Trophoblast cell (in vitro differentiated cells and primary cell): Measurements from ENCODE around the gene SERPINA9.

Experiments used
- DNase-seq, 2 donors: peaks; one replicate each; pipeline ENCODE4 v3.0.0-alpha.2; 2016
- H2AFZ ChIP-seq: 2 replicates; pipeline ENCODE4 v1.6.1; 2013; ENCODE audit warnings: low read length, moderate library complexity, mild to moderate bottlenecking; ENCODE audit not compliant: insufficient read depth, poor library complexity
- H2AK5ac ChIP-seq: 2 replicates; pipeline ENCODE4 v1.6.1; 2013; ENCODE audit warnings: mild to moderate bottlenecking, low read length
- H2BK120ac ChIP-seq: 2 replicates; pipeline ENCODE4 v1.6.1; 2013; ENCODE audit warnings: low read length, mild to moderate bottlenecking, moderate library complexity; ENCODE audit not compliant: insufficient read depth, poor library complexity
- H2BK12ac ChIP-seq: 2 replicates; pipeline ENCODE4 v1.6.1; 2013; ENCODE audit warnings: mild to moderate bottlenecking, low read length, moderate library complexity
- H2BK5ac ChIP-seq: 2 replicates; pipeline ENCODE4 v1.6.1; 2013; ENCODE audit warnings: low read length, low read depth, moderate library complexity, mild to moderate bottlenecking; ENCODE audit not compliant: poor library complexity
- H3K14ac ChIP-seq: 2 replicates; pipeline ENCODE4 v1.6.1; 2013; ENCODE audit warnings: mild to moderate bottlenecking, low read length
- H3K18ac ChIP-seq: 2 replicates; pipeline ENCODE4 v1.6.1; 2013; ENCODE audit warnings: mild to moderate bottlenecking, low read length
- H3K23ac ChIP-seq: 2 replicates; pipeline ENCODE4 v1.6.1; 2013; ENCODE audit warnings: low read length
- H3K27ac ChIP-seq: 2 replicates; pipeline ENCODE4 v1.5.1; 2013; ENCODE audit warnings: low read depth, mild to moderate bottlenecking, inconsistent platforms, low read length, moderate library complexity
- H3K27me3 ChIP-seq: 2 replicates; pipeline ENCODE4 v1.6.1; 2013; ENCODE audit warnings: inconsistent platforms, mild to moderate bottlenecking, low read length, moderate library complexity; ENCODE audit not compliant: insufficient read depth
- H3K36me3 ChIP-seq, 2 experiments: 1 replicate in 1 of 2; 2 replicates in 1 of 2; pipeline ENCODE4 v1.6.1; 2013; ENCODE audit warnings: low read length in 2 of 2, mild to moderate bottlenecking in 2 of 2, moderate library complexity in 1 of 2; ENCODE audit not compliant: insufficient read depth in 2 of 2, control insufficient read depth in 1 of 2
- H3K4ac ChIP-seq: 2 replicates; pipeline ENCODE4 v1.6.1; 2013; ENCODE audit warnings: low read depth, mild to moderate bottlenecking, low read length, moderate library complexity
- H3K4me1 ChIP-seq, 2 experiments: 1 replicate in 1 of 2; 2 replicates in 1 of 2; pipeline ENCODE4 v1.6.1; 2013; ENCODE audit warnings: low read length in 2 of 2, mild to moderate bottlenecking in 2 of 2, moderate library complexity in 1 of 2; ENCODE audit not compliant: insufficient read depth in 2 of 2, control insufficient read depth in 1 of 2
- H3K4me2 ChIP-seq: 2 replicates; pipeline ENCODE4 v1.6.1; 2013; ENCODE audit warnings: inconsistent platforms, mild to moderate bottlenecking, low read length, moderate library complexity
- H3K4me3 ChIP-seq: 2 replicates; pipeline ENCODE4 v1.5.1; 2013; ENCODE audit warnings: mild to moderate bottlenecking, low read depth, low read length, inconsistent platforms
- H3K79me1 ChIP-seq: one replicate; pipeline ENCODE4 v1.6.1; 2013; ENCODE audit warnings: low read length
- H3K79me2 ChIP-seq: 2 replicates; pipeline ENCODE4 v1.6.1; 2013; ENCODE audit warnings: low read length, mild to moderate bottlenecking; ENCODE audit not compliant: control insufficient read depth, insufficient read depth, poor library complexity
- H3K9ac ChIP-seq: 2 replicates; pipeline ENCODE4 v1.6.1; 2013; ENCODE audit warnings: mild to moderate bottlenecking, low read length
- H3K9me3 ChIP-seq: 2 replicates; pipeline ENCODE4 v1.6.1; 2013; ENCODE audit warnings: low read depth, mild to moderate bottlenecking, control low read depth, inconsistent platforms, low read length; ENCODE audit not compliant: insufficient read depth
- H4K12ac ChIP-seq: 2 replicates; pipeline ENCODE4 v1.6.1; 2013; ENCODE audit warnings: low read depth, mild to moderate bottlenecking, low read length, moderate library complexity
- H4K8ac ChIP-seq: 2 replicates; pipeline ENCODE4 v1.6.1; 2013; ENCODE audit warnings: low read depth, mild to moderate bottlenecking, low read length, moderate library complexity
- H4K91ac ChIP-seq: one replicate; pipeline ENCODE4 v1.6.1; 2013; ENCODE audit warnings: low read depth, mild to moderate bottlenecking, low read length, moderate library complexity
- WGBS: extraction: QIAGEN DNeasy Blood & Tissue Kit; methylation state at CpG from one replicate; pipeline ENCODE4 v1.1.7; 2013; ENCODE audit warnings: missing lambda C conversion rate; ENCODE audit not compliant: insufficient read length, insufficient coverage; ENCODE audit errors: extremely low coverage; 5-methylcytosine and 5-hydroxymethylcytosine counted together

The SERPINA9 gene

GRCh38 chr14:94489336-94489735, 13.3 kb upstream of the SERPINA9 start:
- no peaks in the 10 kb centered on the region for H3K36me3 ChIP-seq
- H3K27me3 ChIP-seq: no peaks in the 10 kb centered on the region
- peaks cover 0 to 3% of the 10 kb centered on the region in 2 experiments for H3K4me1 ChIP-seq
- no peak overlapping the region for H3K14ac ChIP-seq
- no peak overlapping the region for H3K18ac ChIP-seq
- H2BK12ac ChIP-seq: no peak overlapping the region
- H3K79me2 ChIP-seq: no peaks in the 10 kb centered on the region
- H3K4me2 ChIP-seq: no peak overlapping the region
- H2BK5ac ChIP-seq: no peak overlapping the region
- no peak overlapping the region for H2AK5ac ChIP-seq
- no peak overlapping the region for H3K23ac ChIP-seq
- H3K9me3 ChIP-seq: peaks cover 3% of the 10 kb centered on the region
- no peak overlapping the region for H4K12ac ChIP-seq
- H4K8ac ChIP-seq: no peak overlapping the region
- H3K9ac ChIP-seq: no peak overlapping the region
- H2AFZ ChIP-seq: no peak overlapping the region
- no peak overlapping the region for H3K4ac ChIP-seq
- no peak overlapping the region for H4K91ac ChIP-seq
- H2BK120ac ChIP-seq: no peak overlapping the region
- H3K4me3 ChIP-seq: no peak overlapping the region
- no peak overlapping the region for H3K27ac ChIP-seq
- no peak for DNase-seq
- no peaks in the 10 kb centered on the region for H3K79me1 ChIP-seq
- no CpG with 5 or more reads among the region's 11 CpGs for WGBS

GRCh38 chr14:94486883-94487282, 10.9 kb upstream of the SERPINA9 start:
- Histone ChIP-seq H3K27ac (no peak overlapping the region), H2BK120ac (no peak overlapping the region), H3K14ac (no peak overlapping the region), H3K9ac (no peak overlapping the region), H3K4ac (no peak overlapping the region), H2AFZ (no peak overlapping the region), H3K79me1 (no peaks in the 10 kb centered on the region), H4K12ac (no peak overlapping the region), H3K4me3 (no peak overlapping the region), H2BK5ac (no peak overlapping the region), H3K9me3 (peaks cover 3% of the 10 kb centered on the region), H3K4me2 (peak overlapping the region; percentile 82), H2AK5ac (no peak overlapping the region), H3K36me3 (no peaks in the 10 kb centered on the region), H3K27me3 (no peaks in the 10 kb centered on the region), H3K23ac (no peak overlapping the region), H3K4me1 (peaks cover 0 to 3% of the 10 kb centered on the region in 2 experiments), H3K18ac (no peak overlapping the region), H4K91ac (no peak overlapping the region), H2BK12ac (no peak overlapping the region), H3K79me2 (no peaks in the 10 kb centered on the region), H4K8ac (no peak overlapping the region)
- no peak for DNase-seq
- no CpG with 5 or more reads among the region's 5 CpGs for WGBS

GRCh38 chr14:94485944-94486841, 10.2 kb upstream of the SERPINA9 start:
- H2BK5ac ChIP-seq: no peak overlapping the region
- H2BK12ac ChIP-seq: no peak overlapping the region
- peak overlapping the region; percentile 82 for H3K4me2 ChIP-seq
- peak overlapping the region; percentile 18 for H3K4me3 ChIP-seq
- no peak overlapping the region for H2AFZ ChIP-seq
- H3K4me1 ChIP-seq: peaks cover 0 to 3% of the 10 kb centered on the region in 2 experiments
- H4K91ac ChIP-seq: no peak overlapping the region
- no peak overlapping the region for H3K9ac ChIP-seq
- H2BK120ac ChIP-seq: no peak overlapping the region
- H3K23ac ChIP-seq: no peak overlapping the region
- H4K8ac ChIP-seq: no peak overlapping the region
- no peak overlapping the region for H4K12ac ChIP-seq
- H2AK5ac ChIP-seq: no peak overlapping the region
- H3K36me3 ChIP-seq: no peaks in the 10 kb centered on the region
- no peak overlapping the region for H3K27ac ChIP-seq
- peaks cover 3% of the 10 kb centered on the region for H3K9me3 ChIP-seq
- H3K27me3 ChIP-seq: no peaks in the 10 kb centered on the region
- no peaks in the 10 kb centered on the region for H3K79me2 ChIP-seq
- no peak overlapping the region for H3K14ac ChIP-seq
- no peak overlapping the region for H3K18ac ChIP-seq
- no peak overlapping the region for H3K4ac ChIP-seq
- no CpG with 5 or more reads among the region's 26 CpGs for WGBS
- DNase-seq: peak; percentile 65 to 79
- no peaks in the 10 kb centered on the region for H3K79me1 ChIP-seq

- WGBS: no CpG with 5 or more reads among the region's 5 CpGs
- H3K4me2 ChIP-seq: no peak overlapping the region
- H3K4me3 ChIP-seq: no peak overlapping the region
- no peak overlapping the region for H3K14ac ChIP-seq
- no peak overlapping the region for H2BK120ac ChIP-seq
- H4K91ac ChIP-seq: no peak overlapping the region
- H3K18ac ChIP-seq: no peak overlapping the region
- H4K12ac ChIP-seq: no peak overlapping the region
- H2BK12ac ChIP-seq: no peak overlapping the region
- no peak overlapping the region for H2BK5ac ChIP-seq
- H3K4ac ChIP-seq: no peak overlapping the region
- H3K9ac ChIP-seq: no peak overlapping the region
- H3K27me3 ChIP-seq: no peaks in the 10 kb centered on the region
- H3K27ac ChIP-seq: no peak overlapping the region
- DNase-seq: no peak
- H2AFZ ChIP-seq: no peak overlapping the region
- no peak overlapping the region for H4K8ac ChIP-seq
- H3K9me3 ChIP-seq: peaks cover 3% of the 10 kb centered on the region
- H3K36me3 ChIP-seq: no peaks in the 10 kb centered on the region
- no peak overlapping the region for H3K23ac ChIP-seq
- H3K4me1 ChIP-seq: peaks cover 0 to 3% of the 10 kb centered on the region in 2 experiments
- no peak overlapping the region for H2AK5ac ChIP-seq
- H3K79me2 ChIP-seq: no peaks in the 10 kb centered on the region
- H3K79me1 ChIP-seq: no peaks in the 10 kb centered on the region
These were observed 8.5 kb upstream of the SERPINA9 start for GRCh38 chr14:94484481-94484880.
